Activated naive CD8-positive, alpha-beta T cell (primary cell): ENCODE measurements around the gene CLIC4.

Experiments used
- H3K27ac Mint-ChIP-seq: one replicate; pipeline ENCODE4 v1.8.0; 2021; ENCODE audit warnings: mixed read lengths
- H3K27me3 Mint-ChIP-seq: one replicate; pipeline ENCODE4 v1.8.0; 2021; ENCODE audit warnings: mixed read lengths
- H3K36me3 Mint-ChIP-seq: one replicate; pipeline ENCODE4 v1.8.0; 2021; ENCODE audit warnings: mixed read lengths
- H3K4me1 Mint-ChIP-seq: one replicate; pipeline ENCODE4 v1.8.0; 2021; ENCODE audit warnings: low read depth, mixed read lengths
- H3K4me3 Mint-ChIP-seq: one replicate; pipeline ENCODE4 v1.8.0; 2021; ENCODE audit warnings: mild to moderate bottlenecking, mixed read lengths
- H3K9me3 Mint-ChIP-seq: one replicate; pipeline ENCODE4 v1.8.0; 2021; ENCODE audit warnings: low read depth, mixed read lengths

CLIC4 gene

DNA sequence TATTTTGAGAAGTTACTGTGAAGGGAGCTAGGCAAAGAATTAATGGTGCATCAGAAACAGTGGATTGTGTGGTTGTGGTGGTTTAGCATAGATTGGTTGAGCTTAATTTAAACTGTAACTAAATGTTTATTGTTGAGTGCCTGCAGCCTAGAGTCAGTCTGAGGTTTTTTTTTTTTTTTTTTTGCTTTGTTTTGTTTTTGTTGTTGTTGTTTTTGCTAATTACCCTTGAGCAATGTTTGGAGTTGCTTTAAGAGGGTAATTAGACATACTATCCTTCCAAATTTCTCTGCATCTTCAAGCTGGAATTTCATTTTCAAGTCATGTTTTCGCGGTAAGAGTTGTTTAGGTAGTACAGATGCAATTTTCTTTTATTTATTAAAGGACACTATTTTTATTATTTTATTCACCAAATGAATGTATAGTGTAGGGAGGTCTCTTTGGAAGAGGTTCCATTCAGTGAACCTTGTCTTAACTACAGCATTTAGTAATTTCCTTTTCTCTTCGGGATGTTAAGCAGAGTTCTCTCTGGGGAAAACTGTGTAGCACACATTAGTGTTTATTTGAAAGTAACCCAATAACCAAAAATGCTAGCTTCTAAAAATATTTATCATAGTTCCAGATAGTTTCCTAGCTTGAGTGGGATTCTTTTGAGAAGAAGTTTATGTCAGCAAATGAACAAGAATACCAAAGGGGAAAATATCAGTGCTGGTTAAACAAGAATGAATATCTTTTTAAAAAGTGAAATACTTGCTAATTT, 82.3 kb downstream of the CLIC4 start:
- H3K4me1 Mint-ChIP-seq: no peaks in the 10 kb centered on the region
- no peaks in the 10 kb centered on the region for H3K36me3 Mint-ChIP-seq
- H3K27me3 Mint-ChIP-seq: peaks cover 1% of the 10 kb centered on the region
- H3K27ac Mint-ChIP-seq: no peak overlapping the region
- H3K4me3 Mint-ChIP-seq: no peak overlapping the region
- H3K9me3 Mint-ChIP-seq: no peaks in the 10 kb centered on the region

DNA sequence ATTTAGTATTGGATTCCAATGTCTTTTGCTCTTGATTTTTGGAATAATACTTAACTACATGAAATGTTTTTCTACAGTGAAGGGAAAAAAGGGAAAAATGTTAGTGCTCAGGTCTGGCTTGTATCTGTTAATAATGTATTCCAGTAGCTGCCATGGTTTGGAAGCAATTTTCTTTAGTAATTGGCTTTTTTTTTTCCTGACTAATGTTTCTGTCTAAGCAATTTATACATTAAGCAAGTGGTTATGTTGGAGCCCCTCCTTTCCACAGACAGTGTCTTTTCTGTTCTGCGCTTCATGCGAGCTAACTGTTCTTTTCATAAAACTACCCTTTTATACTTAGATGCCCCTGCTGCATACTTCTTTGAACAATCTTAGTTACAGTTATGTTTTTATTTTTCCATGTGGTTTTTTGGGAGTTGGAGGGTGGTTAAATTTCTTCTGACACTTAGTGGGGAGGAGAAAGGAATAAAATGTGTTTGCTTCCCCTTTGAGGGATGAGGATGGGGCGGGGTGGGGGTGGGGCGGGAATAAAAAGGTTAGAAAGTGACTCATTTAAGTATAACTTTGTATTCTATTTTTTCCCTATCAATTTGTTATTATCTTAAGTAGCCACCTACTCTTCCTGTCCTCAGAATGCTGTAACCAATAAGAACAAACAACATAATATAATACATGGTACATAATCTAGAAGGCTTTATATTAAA, 83.1 kb downstream of the CLIC4 start:
- Mint-ChIP-seq H3K4me3 (no peak overlapping the region), H3K9me3 (no peaks in the 10 kb centered on the region), H3K4me1 (no peaks in the 10 kb centered on the region), H3K27ac (no peak overlapping the region), H3K27me3 (peaks cover 1% of the 10 kb centered on the region), H3K36me3 (no peaks in the 10 kb centered on the region)

DNA sequence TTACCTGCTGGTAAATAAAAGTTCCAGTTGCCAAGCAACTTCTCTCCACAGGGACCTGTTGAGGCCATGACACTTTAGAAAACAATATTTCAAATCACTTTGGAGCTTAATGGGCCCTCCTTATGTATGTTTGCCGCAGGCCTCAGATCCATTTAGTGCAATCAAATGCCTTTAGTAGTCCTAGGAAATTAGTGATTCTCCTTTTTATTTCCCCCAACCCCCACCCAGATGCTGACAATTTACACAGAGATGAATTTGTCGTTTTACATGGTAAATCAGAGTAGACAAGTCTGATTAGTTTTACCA, 83.6 kb downstream of the CLIC4 start:
- H3K9me3 Mint-ChIP-seq: no peaks in the 10 kb centered on the region
- no peaks in the 10 kb centered on the region for H3K4me1 Mint-ChIP-seq
- no peak overlapping the region for H3K4me3 Mint-ChIP-seq
- H3K27me3 Mint-ChIP-seq: peaks cover 1% of the 10 kb centered on the region
- no peaks in the 10 kb centered on the region for H3K36me3 Mint-ChIP-seq
- no peak overlapping the region for H3K27ac Mint-ChIP-seq

DNA sequence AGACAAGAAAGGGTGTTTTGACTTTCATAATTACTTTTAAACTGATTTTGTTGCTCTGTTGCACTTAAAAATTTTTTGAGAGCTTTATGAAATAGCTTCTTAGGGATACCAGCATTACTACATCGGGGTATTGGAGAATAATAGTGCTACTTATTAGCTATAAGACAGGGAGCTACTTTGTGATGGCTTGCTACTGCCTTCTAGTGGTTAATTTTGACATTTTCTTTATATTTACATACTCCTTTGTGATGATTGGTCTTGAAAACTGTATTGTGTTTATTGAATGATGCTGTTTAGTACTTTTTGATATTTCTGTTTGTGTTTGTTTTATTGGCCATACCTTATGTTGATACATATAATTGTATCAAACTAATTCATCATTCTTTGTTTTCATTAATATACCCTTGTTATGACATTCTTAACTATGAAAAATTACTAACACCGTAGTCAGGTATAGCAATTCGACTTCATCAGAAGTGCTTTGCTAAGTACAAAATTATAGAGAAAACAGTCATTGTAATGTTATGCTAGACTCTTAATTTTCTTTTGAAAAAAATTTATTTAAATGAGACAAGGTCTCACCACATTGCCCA, 85.5 kb downstream of the CLIC4 start:
- Mint-ChIP-seq H3K27ac (no peak overlapping the region), H3K4me1 (no peaks in the 10 kb centered on the region), H3K36me3 (no peaks in the 10 kb centered on the region), H3K9me3 (no peaks in the 10 kb centered on the region), H3K4me3 (no peak overlapping the region), H3K27me3 (peaks cover 1% of the 10 kb centered on the region)

DNA sequence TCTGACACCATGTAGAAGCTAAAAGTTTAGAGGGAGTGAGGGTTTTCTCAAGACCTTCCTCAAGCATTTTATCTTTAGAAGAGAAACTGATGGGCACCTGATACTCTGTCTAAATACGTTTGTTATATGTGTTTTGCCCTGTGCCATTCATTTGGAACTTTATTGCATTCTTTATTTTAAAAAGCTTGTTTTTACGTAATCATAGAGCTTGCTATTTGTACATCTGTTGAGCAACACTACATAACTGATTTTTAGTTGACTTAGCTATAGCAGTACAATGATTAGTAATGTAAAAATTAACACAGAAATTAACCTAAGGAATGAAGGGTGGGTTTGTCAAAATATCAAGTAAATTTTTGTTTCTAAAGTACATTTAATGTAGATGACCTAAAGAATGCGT, 96.3 kb downstream of the CLIC4 start:
- H3K27me3 Mint-ChIP-seq: peaks cover 3% of the 10 kb centered on the region
- no peak overlapping the region for H3K27ac Mint-ChIP-seq

DNA sequence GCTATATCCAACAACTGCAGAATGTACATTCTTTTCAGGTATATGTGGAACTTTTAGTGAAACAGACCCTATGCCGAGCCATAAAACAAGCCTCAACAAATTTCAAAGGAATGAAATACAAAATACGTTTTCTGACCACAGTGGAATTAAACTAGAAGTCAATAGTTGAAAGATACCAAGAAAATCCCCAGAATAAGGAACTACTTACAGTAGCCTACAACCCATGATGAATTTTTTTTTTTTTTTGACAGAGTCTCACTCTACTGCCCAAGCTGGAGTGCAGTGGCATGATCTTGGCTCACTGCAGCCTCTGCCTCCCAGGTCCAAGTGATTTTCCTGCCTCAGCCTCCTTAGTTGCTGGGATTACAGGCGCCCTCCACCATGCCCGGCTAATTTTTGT, 101.4 kb downstream of the CLIC4 start:
- H3K4me3 Mint-ChIP-seq: no peak overlapping the region
- H3K9me3 Mint-ChIP-seq: no peaks in the 10 kb centered on the region
- peaks cover 14% of the 10 kb centered on the region for H3K4me1 Mint-ChIP-seq
- H3K27me3 Mint-ChIP-seq: peaks cover 3% of the 10 kb centered on the region
- H3K27ac Mint-ChIP-seq: no peak overlapping the region
- H3K36me3 Mint-ChIP-seq: no peaks in the 10 kb centered on the region

More for the DNA sequence above, 96.3 kb downstream of the CLIC4 start:
- Mint-ChIP-seq H3K4me3 (no peak overlapping the region), H3K4me1 (no peaks in the 10 kb centered on the region), H3K9me3 (no peaks in the 10 kb centered on the region), H3K36me3 (no peaks in the 10 kb centered on the region)

DNA sequence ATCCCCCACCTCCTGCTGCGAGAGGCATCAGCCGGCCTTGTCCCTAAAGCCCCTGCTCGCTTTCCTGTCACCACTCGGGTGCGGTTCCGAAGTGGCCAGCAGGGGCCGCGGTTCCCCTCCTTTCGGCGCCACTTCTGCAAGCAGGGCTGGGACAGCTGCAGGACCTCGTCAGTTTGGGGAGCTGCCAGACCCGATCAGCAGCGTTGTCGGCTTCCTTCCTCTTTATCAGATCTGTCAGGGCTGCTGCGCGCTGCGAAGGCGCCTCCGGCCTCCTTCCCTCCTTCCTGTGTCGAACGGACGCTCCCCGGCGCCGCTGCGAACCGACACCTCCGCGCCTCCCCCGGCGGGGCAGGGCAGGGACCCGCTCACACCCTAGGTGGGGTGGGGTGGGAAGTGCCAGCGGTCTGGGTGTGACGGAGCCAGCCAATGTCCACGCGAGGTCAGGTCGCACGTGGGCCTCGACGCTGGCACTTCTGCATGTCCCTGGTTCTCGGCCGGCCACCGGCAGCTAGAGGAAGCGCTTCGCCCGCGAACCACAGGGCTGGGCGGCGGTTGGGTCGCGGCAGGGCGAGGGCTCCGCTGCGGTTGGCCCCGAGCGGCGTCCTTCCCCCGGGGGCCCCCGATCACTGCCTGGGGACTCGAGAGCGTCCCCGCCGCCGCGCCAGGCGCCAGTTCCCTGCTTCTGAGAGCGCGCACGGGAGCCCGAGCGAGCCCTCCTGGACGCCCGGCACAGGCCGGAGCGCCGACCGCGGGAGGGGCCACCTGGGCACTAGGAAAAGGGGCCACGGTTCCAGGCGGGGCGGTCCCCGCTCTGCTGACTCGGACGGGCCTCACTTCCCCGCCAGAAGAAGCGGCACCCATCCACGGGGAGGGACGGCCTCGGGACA, 103.0 kb downstream of the CLIC4 start:
- Mint-ChIP-seq H3K27me3 (no peaks in the 10 kb centered on the region), H3K4me1 (peaks cover 17% of the 10 kb centered on the region), H3K4me3 (peak overlapping the region; percentile 79), H3K27ac (peak overlapping the region; percentile 50), H3K36me3 (no peaks in the 10 kb centered on the region), H3K9me3 (no peaks in the 10 kb centered on the region)

DNA sequence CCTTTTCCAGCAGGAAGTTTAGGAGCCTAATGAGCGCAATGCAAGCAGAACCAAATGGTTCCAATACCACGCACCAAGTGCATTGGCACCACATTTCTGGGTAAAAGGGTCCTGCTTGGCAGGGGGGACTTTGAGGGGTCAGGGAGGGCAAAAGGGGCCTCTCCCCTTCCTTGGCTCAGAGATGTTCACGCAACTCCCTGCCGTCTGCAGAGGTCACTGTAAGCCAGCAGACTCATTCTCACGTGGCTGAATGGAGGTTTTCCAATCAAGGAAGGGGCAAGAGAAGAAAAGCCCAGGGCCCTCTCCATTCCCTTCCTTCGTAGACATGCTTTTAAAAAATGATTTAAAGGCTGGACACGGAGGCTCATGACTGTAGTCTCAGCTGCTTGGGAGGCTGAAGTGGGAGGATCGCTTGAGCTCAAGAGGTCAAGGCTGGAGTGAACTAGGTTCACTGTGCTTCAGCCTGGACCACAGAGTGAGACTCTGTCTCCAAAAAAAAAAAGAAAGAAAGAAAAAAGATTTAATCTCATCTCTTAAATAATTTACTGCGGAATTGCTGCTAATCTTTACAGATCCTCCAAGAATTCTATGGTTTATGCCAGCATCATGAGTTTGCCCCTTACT, 104.5 kb downstream of the CLIC4 start:
- Mint-ChIP-seq H3K4me1 (peaks cover 17% of the 10 kb centered on the region), H3K27ac (no peak overlapping the region), H3K27me3 (no peaks in the 10 kb centered on the region), H3K36me3 (no peaks in the 10 kb centered on the region), H3K4me3 (peak overlapping the region; percentile 66), H3K9me3 (no peaks in the 10 kb centered on the region)

DNA sequence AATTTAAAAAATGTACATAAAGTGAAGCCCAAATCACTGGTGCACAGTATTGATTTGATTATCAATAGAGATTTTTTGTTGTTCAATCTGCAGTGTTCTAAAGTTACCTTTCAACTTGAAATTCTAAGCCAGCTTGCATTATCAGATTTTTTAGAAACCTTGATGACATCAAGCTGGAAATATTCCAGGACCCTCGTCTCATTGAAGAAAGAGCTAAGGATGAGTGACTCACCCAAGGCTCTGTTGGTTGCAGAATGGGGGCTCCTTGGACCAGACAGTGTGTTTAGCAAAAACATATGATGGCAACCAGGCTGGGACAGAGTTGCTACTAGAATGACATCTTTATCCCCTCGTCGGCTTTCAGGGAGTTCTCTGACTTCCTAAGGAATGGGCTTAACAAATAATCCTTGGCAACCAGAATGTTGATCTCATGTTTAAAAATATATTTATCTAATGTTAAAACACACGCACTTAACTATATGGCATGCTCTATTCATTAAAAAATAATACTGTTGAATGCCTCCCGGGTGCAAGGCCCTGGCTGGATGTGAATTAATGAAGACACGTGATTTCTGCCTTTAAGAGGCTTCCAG, 105.2 kb downstream of the CLIC4 start:
- peaks cover 17% of the 10 kb centered on the region for H3K4me1 Mint-ChIP-seq
- H3K36me3 Mint-ChIP-seq: no peaks in the 10 kb centered on the region
- H3K4me3 Mint-ChIP-seq: no peak overlapping the region
- H3K27ac Mint-ChIP-seq: no peak overlapping the region
- no peaks in the 10 kb centered on the region for H3K27me3 Mint-ChIP-seq
- H3K9me3 Mint-ChIP-seq: no peaks in the 10 kb centered on the region

DNA sequence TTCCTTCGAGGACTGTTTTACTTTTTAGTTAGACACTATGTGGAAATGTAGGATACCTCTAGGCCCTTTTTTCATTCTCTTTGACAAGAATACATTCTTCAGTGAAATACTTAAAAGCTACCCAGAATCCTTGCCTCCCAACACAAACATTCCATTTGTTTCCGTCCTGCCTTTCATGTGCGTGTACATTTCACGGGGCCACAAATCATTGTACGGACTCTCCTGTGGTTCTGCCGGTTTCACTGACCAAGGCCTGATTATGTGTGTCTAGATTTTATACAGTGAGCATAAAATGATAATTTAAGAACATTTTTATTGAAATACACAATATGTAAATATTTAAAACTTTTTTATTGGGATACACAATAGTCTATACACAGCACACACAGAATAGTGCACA, 108.4 kb downstream of the CLIC4 start:
- no peaks in the 10 kb centered on the region for H3K27me3 Mint-ChIP-seq
- no peak overlapping the region for H3K4me3 Mint-ChIP-seq
- H3K4me1 Mint-ChIP-seq: peaks cover 12% of the 10 kb centered on the region
- no peak overlapping the region for H3K27ac Mint-ChIP-seq
- no peaks in the 10 kb centered on the region for H3K36me3 Mint-ChIP-seq
- H3K9me3 Mint-ChIP-seq: no peaks in the 10 kb centered on the region

DNA sequence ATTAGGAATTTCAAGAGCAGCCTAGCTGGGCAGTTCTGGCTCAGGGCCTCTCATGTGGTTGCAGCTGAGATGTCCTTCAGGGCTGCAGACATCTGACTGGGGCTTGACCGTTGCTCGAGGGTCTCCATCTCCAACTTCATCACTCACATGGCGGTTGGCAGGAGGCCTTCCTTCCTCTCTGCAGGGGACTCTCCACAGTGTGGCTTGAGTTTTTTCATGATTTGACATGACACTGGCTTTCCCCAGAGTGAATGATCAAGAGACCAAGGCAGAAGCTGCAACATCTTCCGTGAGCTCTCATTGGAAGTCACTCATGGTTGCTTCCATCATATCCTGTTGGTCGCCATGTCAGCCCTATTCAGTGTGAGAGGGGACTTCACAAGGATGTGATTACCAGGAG, 110.2 kb downstream of the CLIC4 start:
- no peaks in the 10 kb centered on the region for H3K27me3 Mint-ChIP-seq
- no peak overlapping the region for H3K4me3 Mint-ChIP-seq
- H3K36me3 Mint-ChIP-seq: no peaks in the 10 kb centered on the region
- H3K27ac Mint-ChIP-seq: no peak overlapping the region
- H3K4me1 Mint-ChIP-seq: peaks cover 3% of the 10 kb centered on the region
- no peaks in the 10 kb centered on the region for H3K9me3 Mint-ChIP-seq

DNA sequence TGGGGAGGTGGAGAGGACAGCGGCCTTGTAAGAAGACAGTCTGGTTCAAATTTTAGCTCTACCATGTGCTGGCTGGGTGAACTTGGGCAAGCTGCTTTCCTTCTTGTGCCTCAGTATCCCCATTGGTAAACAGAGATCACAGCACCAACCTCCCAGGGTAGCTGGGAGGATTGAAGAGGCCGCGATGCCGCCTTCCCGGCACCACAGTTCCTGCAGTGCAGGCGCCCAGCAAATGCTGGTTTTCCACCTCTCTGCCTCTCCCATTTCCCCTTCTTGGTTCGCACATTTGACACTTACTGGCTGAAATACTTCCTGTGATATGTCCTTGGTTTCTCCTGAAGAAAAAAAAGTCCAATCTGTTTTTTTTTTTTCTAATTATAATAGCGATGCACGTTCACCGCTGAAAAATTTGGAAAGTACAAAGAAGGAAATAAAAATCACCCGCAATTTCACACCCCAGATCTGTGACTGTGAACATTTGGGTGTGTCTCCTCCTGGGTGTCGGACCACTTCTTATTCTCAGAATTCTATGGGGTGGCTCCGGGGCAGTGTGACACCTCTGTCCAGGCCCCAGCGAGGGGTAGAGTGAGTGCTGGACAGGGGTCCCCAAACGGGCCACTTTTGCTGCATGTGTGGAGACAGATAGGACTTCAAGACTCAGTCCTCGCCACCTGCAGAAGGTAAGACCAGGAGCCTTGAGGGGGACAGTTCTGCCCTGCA, 111.7 kb downstream of the CLIC4 start:
- Mint-ChIP-seq H3K27me3 (no peaks in the 10 kb centered on the region), H3K9me3 (no peaks in the 10 kb centered on the region), H3K4me3 (no peak overlapping the region), H3K36me3 (no peaks in the 10 kb centered on the region), H3K27ac (no peak overlapping the region), H3K4me1 (peaks cover 3% of the 10 kb centered on the region)

DNA sequence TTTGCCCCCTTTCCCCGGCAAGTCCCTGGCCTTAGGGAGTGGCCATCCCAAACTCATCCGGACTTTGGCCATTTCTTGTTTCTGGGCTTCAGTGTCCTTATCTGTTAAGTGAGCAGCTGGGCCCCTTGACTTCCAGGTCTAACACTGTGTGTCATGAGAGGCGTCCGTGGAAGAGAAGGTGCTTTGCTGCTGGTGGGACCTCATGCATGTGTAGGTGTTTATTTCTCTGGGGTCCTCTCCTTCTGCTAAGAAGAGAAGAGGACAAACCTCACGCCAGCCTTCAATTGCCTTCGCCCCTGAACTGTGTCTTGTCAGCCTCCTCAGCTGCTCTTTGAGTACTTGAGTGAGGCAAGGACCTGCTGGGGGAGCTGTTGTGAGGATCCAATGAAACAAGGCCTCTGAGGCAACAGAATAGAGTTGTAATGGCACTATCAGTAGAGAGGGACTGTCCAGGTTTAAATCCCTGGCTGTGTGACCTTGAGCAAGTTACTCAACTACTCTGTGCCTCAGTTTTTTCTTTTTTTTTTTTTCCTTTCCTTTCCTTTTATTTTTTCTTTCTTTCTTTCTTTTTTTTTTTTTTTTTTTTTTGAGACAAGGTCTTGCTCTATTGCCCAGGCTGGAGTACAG, 112.4 kb downstream of the CLIC4 start:
- no peak overlapping the region for H3K4me3 Mint-ChIP-seq

More for the DNA sequence above, 112.4 kb downstream of the CLIC4 start:
- Mint-ChIP-seq H3K36me3 (no peaks in the 10 kb centered on the region), H3K4me1 (no peaks in the 10 kb centered on the region), H3K27me3 (no peaks in the 10 kb centered on the region), H3K9me3 (no peaks in the 10 kb centered on the region), H3K27ac (no peak overlapping the region)
